Stimulated activated naive CD4-positive, alpha-beta T cell (primary cell): ENCODE results near the gene COL25A1.
"Not testable (repeated sequence)": the region's sequence is repeated elsewhere in the genome, so short reads cannot be mapped to it uniquely, and the experiment has no call there.

Experiments
- DNase-seq, 6 experiments: peaks; one replicate each; lab custom pipeline; 2025; lab: John Stamatoyannopoulos, UW

Gene COL25A1

GRCh38 chr4:108950158-108950915 is 352.1 kb downstream of the COL25A1 start:
- no peak for DNase-seq

- DNase-seq: no peak
Observed at GRCh38 chr4:108947526-108947925, 354.9 kb downstream of the COL25A1 start.

DNA sequence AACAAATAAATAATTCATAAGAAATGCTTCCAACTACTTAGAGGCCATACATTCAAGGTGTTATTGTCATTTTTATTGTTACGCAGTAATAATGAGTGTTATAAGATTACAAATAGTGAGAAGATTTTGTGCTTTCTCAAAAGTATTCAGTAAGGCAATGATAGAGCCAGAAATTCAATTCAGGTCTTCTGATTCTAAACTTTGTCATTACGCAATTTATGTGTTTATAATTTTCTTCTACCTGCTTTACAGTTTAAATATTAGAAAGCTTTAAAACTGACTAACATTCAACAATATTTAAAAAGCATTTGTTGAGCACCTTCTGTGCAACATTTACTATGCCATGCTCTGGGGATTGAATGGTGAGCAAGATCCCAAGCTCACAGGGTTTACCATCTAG is 356.2 kb downstream of the COL25A1 start:
- no peak for DNase-seq

GRCh38 chr4:108943976-108944591 is 358.4 kb downstream of the COL25A1 start:
- no peak for DNase-seq

DNA sequence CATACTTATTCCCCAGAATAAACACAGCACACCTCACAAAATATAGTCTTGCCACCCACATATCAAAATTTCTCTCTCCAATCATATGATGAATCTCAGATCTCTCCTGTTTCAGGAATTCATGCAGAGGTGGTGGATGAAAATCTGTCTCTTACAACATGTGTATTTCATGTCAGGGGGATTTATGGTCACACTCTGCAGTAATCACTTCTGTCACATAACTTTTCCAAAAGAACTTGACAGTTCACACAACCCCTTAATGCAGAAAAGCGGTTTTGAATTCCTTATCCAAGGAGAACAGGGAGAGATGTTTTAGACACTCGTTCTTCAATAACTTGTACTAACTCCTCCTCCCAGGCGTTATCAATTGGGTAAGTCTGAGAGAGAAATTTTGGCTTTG is 359.1 kb downstream of the COL25A1 start:
- no peak for DNase-seq

GRCh38 chr4:108941904-108942430 is 360.5 kb downstream of the COL25A1 start:
- DNase-seq: no peak

GRCh38 chr4:108940634-108941033 is 361.8 kb downstream of the COL25A1 start:
- DNase-seq: no peak

GRCh38 chr4:108940149-108940548 is 362.3 kb downstream of the COL25A1 start:
- no peak for DNase-seq

DNA sequence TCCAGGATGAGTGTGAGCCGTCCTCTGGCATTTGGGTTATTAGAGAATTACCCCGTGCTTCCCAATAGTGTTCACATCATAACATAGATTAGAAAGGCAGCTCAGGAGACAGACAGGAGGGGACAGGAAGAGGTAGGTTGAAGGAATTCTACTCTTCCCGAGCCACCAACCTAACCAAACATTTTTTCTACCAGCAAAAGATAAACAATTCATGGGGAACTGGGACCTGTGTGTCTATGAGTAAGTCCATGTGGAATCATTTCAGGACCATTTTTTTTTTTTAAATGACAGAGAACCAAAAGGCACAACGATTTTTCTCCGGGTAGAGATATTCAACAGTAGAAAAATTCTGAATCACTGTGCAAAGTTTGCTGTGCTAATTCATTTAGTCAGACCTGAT is 365.4 kb downstream of the COL25A1 start:
- no peak for DNase-seq

DNA sequence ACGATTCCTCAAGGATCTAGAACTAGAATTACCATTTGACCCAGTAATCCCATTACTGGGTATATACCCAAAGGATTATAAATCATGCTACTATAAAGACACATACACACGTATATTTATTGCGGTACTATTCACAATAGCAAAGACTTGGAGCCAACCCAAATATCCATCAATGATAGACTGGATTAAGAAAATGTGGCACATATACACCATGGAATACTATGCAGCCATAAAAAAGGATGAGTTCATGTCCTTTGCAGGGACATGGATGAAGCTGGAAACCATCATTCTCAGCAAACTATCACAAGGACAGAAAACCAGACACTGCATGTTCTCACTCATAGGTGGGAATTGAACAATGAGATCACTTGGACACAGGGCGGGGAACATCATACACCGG is 368.5 kb downstream of the COL25A1 start:
- DNase-seq: not testable (repeated sequence)

- DNase-seq: no peak
Observed at GRCh38 chr4:108933046-108933445, 369.4 kb downstream of the COL25A1 start.

DNA sequence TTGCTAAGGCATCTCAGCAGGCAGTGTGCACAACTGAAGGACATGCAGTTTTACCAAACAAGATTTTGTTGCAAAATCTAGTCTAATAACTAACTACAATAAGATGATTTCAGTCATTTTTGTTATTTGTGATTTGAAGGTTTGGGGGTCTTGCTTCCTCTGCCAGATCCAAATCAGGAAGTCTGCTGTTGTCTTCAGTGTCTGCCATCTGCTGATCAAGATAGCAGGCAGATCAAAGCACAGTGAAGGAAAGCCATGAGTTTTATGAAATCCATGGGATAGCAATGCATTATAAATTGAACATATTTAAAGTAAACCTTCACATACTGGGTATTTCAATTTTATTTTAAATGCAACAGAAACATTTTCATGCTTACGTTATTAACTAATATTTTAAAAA is 370.5 kb downstream of the COL25A1 start:
- DNase-seq: no peak

GRCh38 chr4:108930186-108930585 is 372.3 kb downstream of the COL25A1 start:
- DNase-seq: no peak

GRCh38 chr4:108926781-108927180 is 375.7 kb downstream of the COL25A1 start:
- no peak for DNase-seq

GRCh38 chr4:108926061-108926460 is 376.4 kb downstream of the COL25A1 start:
- no peak for DNase-seq

GRCh38 chr4:108922191-108922590 is 380.3 kb downstream of the COL25A1 start:
- DNase-seq: no peak

DNA sequence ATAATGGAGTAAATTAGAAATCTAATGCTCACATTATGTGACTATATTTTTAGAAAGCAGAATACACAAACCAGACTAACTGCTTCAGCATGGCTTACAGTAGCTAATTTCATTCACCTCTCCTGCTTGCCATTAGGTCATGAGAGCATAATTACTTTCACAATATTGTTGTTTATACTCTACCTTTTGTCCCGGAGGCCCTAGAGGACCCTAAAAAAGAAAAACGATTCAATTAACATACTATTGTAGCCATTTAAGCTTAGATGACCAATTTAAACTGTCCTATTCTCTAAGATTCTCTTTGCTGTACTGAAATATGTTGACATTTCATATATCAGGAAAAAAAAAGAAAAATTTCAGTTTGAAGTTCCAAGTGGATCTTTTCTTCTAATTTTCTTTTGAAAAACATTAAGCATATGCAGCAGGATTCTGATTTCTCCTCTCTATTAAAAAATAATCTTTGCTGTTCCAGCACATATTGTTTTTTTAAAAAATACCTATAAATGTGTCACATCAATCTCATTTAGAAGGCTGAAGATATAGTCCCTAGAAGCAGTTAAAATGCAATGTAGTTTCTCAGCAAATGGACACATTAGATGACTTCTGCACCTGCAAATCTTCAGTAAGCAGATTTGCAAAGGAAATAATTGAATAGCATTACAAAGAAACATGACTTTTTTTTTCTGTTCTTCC is 381.9 kb downstream of the COL25A1 start:
- DNase-seq: no peak

- DNase-seq: no peak
Observed at GRCh38 chr4:108919226-108919893, 383.1 kb downstream of the COL25A1 start.

- DNase-seq: no peak
Observed at GRCh38 chr4:108917255-108917654, 385.2 kb downstream of the COL25A1 start.

- DNase-seq: no peak
Observed at GRCh38 chr4:108916638-108917037, 385.8 kb downstream of the COL25A1 start.

DNA sequence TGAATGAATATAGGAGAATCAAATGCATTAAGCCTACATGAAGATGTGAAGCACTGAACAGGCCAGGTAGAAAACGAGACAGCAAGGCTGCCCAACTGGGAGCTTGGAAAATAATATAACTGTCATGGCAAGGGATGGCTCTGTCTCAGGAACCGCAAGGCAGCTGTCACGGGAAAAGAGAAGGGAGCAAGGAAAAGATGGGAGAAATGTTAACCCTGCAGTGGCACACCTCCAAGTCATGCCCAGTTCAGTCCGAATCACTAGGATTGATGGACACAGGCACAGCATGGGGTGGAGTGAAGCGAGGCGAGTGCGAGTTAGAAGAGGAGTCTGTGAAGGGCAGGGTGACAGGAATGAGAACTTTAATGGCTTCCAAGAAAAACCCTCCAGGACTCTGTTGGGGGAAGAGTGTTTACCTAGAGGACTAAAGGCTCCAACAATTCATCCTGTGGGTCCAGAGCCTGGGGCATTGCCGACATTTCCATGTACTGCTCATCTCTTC is 395.5 kb downstream of the COL25A1 start:
- DNase-seq: no peak

GRCh38 chr4:108906006-108906405 is 396.5 kb downstream of the COL25A1 start:
- DNase-seq: no peak
